NCI-H2227 treated with DMSO at 0.1 percent for 48 hours (cell line): ENCODE data around the gene DUSP5.

Experiments
- DNase-seq: peaks from one replicate; lab custom pipeline; 2025; lab: John Stamatoyannopoulos, UW

The DUSP5 gene

DNA sequence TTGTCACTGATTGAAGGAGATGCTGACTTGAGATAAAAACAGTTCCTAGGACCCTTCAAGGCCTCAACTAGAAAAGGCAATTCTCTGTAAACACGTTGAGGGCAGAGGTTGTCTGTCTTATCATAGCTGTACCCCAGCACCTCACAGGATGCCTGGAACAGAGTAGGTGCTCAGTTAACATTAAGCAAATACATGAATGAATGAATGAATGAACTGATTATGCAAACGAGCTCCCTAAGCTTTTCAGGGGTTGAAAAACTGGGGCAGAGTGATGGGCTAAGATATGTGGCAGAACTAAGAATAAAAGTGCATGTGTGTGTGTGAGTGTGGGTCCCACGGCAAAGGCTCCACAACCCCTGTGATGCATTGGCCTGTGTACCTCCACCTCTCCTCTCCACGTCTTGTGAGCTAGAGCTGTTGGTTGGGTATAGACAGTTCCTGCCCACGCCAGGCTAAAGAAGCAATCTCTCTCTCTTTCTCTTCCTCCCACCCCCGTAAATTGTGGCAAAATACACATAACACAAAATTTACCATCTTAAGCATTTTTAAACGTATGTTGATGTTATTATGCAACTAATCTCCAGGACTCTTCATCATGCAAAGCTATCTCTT, 48.9 kb downstream of the DUSP5 start:
- no peak for DNase-seq

DNA sequence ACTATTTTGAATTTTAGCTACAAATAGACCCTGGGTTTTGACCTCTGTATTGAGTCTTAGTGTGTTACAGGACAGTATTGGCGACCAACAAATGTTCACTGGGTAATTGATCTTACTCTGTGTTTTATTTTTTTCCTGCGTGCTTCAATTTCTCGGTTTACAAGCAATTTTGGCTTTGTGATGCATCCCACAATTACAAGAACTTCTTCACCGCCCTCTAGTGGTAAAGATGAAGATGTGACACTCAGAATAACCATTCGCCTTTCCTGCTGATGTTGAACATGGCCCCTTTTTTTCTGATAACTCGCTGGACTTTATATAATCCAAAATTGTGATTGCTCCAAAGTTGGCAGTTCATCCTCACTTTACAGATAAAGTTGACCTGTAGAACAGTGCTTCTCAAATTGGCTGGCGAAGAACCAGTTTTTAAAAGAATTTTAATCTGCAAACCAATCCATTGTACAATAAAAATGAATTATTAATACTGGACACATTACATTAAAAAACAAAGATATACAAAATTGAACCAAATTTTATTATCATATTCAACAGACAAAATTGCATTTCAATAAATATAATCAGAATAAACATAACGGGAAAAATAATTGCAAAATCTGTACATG, 49.5 kb downstream of the DUSP5 start:
- DNase-seq, result peak; percentile 63

DNA sequence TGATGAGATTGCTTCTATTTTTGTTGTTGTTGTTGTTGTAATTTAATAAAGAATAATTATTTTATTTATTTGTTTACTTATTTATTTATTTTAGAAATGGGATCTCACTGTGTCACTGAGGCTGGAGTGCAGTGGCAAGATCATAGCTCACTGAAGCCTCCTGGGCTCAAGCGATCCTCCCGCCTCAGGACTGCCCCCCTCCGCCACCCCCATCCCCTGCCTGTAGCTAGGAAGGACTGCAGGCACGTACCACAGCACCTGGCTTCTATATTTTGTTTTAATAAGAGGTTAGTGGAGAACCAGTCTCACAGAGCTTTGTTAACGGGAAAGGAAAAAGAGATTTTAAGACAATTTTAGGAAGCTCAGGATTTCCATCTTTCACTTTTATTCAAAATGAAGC, 50.3 kb downstream of the DUSP5 start:
- DNase-seq, result no peak

GRCh38 chr10:110549211-110549610, 51.5 kb downstream of the DUSP5 start:
- no peak for DNase-seq

- DNase-seq, result no peak
These were observed 56.2 kb downstream of the DUSP5 start for GRCh38 chr10:110553905-110554304.

DNA sequence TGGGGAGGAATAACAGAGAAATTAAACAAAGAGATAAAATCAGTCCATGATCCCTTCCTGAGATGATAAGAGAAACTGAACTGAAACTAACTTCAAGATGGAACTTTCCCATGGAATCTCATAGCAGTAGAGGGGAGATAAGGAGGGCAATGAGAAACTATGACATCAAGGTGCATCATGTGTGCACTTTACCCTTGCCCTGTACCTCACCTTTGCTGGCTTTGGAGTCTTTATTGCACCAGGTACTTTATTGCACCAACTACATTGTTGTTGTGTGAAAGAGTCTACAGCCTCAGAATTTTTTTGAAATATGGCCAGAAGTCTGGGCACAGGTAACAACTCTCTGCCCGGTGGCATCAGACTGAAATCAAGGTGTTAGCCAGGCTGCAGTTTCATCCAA, 58.6 kb downstream of the DUSP5 start:
- no peak for DNase-seq

GRCh38 chr10:110556969-110557601, 59.4 kb downstream of the DUSP5 start:
- no peak for DNase-seq

DNA sequence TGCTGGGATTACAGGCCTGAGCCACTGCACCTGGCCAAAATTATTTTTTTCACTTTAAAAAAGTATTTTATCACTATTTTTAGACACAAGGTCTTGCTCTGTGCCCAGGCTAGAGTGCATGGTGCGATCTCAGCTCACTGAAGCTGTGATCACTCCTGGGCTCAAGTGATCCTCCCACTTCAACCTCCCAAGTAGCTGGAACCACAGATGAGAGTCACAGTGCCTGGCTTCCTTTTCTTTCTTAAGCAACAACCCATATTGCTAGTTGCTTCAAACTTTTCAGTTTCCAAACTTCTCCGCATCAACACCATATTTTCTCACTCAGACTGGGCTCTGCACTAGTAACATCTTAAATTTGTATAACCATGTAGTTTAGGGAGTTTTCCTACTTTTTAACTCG, 60.3 kb downstream of the DUSP5 start:
- no peak for DNase-seq

- DNase-seq, result no peak
These were observed 62.3 kb downstream of the DUSP5 start for GRCh38 chr10:110560012-110560411.
